Panc1 (cell line): ENCODE data around the gene PDE4B. TPM values are rescaled to one million over a fixed set of nuclear protein-coding genes. Genes with fewer than 3 reads are reported as not detected.

Experiments used
- ATAC-seq: fragments of 200-7000 bp; cut with Tn5 transposase; 2 replicates; pipeline ENCODE4 v1.9.1; 2020; ENCODE audit warnings: mild to moderate bottlenecking, moderate library complexity
- BruUV-seq: library from RNA; stranded (reverse); fragments of 400-500 nt; replicated peaks from 2 replicates; lab custom pipeline; 2021; lab: Mats Ljungman, UMichigan
- CTCF ChIA-PET: fragments of 300-600 bp; sonication (Branson Sonifier 250); formaldehyde crosslinking; loops from one replicate; lab custom pipeline; 2022; ENCODE audit warnings: antibody characterized with exemption; lab: Charles Lee
- POLR2A ChIA-PET: fragments of 300-600 bp; sonication (Branson Sonifier 250); formaldehyde crosslinking; loops from one replicate; lab custom pipeline; 2022; ENCODE audit warnings: antibody characterized with exemption; lab: Charles Lee
- DNase-seq: peaks from one replicate; pipeline ENCODE4 v3.0.0-alpha.2; 2010; ENCODE audit warnings: low read depth, low spot score
- H3K27ac ChIP-seq: 2 replicates; pipeline ENCODE4 v1.5.1; 2011; ENCODE audit warnings: mild to moderate bottlenecking, low read length, inconsistent platforms
- H3K27me3 ChIP-seq: fragments of 200-500 bp; sonication (Bioruptor generic); 2 replicates; pipeline ENCODE4 v1.6.0; 2014; ENCODE audit warnings: low read length, inconsistent platforms; ENCODE audit not compliant: control insufficient read depth, insufficient read depth
- H3K36me3 ChIP-seq: fragments of 200-500 bp; sonication (Bioruptor generic); 2 replicates; pipeline ENCODE4 v1.5.1; 2014; ENCODE audit warnings: inconsistent platforms, mild to moderate bottlenecking, low read length, moderate library complexity; ENCODE audit not compliant: control insufficient read depth, insufficient read depth
- H3K4me1 ChIP-seq: 2 replicates; pipeline ENCODE4 v1.5.1; 2011; ENCODE audit warnings: inconsistent platforms, mild to moderate bottlenecking, low read length, moderate library complexity; ENCODE audit not compliant: control insufficient read depth, insufficient read depth
- H3K4me3 ChIP-seq, 2 experiments: 2 replicates each; pipeline ENCODE4 v1.5.1; 2011 to 2012; ENCODE audit warnings: low read depth in 2 of 2, low read length in 2 of 2, mild to moderate bottlenecking in 2 of 2, inconsistent platforms in 1 of 2, moderate library complexity in 1 of 2
- H3K9me3 ChIP-seq: fragments of 200-500 bp; sonication (Bioruptor generic); 2 replicates; pipeline ENCODE4 v1.5.1; 2014; ENCODE audit warnings: low read depth, mild to moderate bottlenecking, inconsistent platforms, low read length, moderate library complexity; ENCODE audit not compliant: control insufficient read depth, insufficient read depth
- POLR2AphosphoS5 ChIP-seq: IDR thresholded peaks from 2 replicates; pipeline ENCODE4 v1.6.1; 2012; ENCODE audit warnings: mild to moderate bottlenecking, low read depth, low read length, moderate library complexity
- REST ChIP-seq, 2 experiments: IDR thresholded peaks; 2 replicates each; pipeline ENCODE4 v1.6.1; 2011 to 2012; ENCODE audit warnings: low read depth in 2 of 2, control low read depth in 1 of 2, low read length in 1 of 2, mild to moderate bottlenecking in 1 of 2, moderate library complexity in 1 of 2; ENCODE audit not compliant: insufficient read depth in 1 of 2
- SIN3A ChIP-seq: IDR thresholded peaks from 2 replicates; pipeline ENCODE4 v1.6.1; 2012; ENCODE audit warnings: low read depth, mild to moderate bottlenecking, low read length, moderate library complexity, borderline replicate concordance; ENCODE audit not compliant: insufficient read depth
- TCF7L2 ChIP-seq: IDR thresholded peaks from 2 replicates; pipeline ENCODE4 v1.6.1; 2011; ENCODE audit warnings: mild to moderate bottlenecking, low read depth, low read length, inconsistent platforms
- in situ Hi-C: cut with HindIII; loops from 2 replicates; pipeline ENCODE4 v1.10.0; 2016; ENCODE audit warnings: low sequenced_read_pairs, low pct_unique_long_range_greater_than_20kb
- intact Hi-C: fragments of 100-400 bp; cut with micrococcal nuclease; formaldehyde crosslinking; loops from one replicate; pipeline ENCODE4 v1.10.0; 2022; ENCODE audit not compliant: unreplicated experiment
- total RNA-seq: library from RNA; stranded (reverse); gene quantifications from one replicate; pipeline ENCODE4 v1.2.1, GENCODE V29; 2021; ENCODE audit not compliant: unreplicated experiment
- TF ChIP-seq, protein P1 (sequence below): fragments of 450-650 bp; IDR thresholded peaks from 2 replicates; pipeline ENCODE4 v1.5.1; 2017; ENCODE audit warnings: mild to moderate bottlenecking

PDE4B gene
- total RNA-seq, 1 experiment from 2014 or later = 0.26 TPM

- Histone ChIP-seq H3K27me3 (no peaks in the 10 kb centered on the region), H3K4me1 (no peaks in the 10 kb centered on the region; the same call in 1 of the 2 replicates), H3K4me3 (no peak overlapping the region), H3K27ac (no peak overlapping the region), H3K36me3 (no peaks in the 10 kb centered on the region), H3K9me3 (no peaks in the 10 kb centered on the region)
- POLR2A ChIA-PET = no interaction called here
- TF ChIP-seq, protein P1, sequence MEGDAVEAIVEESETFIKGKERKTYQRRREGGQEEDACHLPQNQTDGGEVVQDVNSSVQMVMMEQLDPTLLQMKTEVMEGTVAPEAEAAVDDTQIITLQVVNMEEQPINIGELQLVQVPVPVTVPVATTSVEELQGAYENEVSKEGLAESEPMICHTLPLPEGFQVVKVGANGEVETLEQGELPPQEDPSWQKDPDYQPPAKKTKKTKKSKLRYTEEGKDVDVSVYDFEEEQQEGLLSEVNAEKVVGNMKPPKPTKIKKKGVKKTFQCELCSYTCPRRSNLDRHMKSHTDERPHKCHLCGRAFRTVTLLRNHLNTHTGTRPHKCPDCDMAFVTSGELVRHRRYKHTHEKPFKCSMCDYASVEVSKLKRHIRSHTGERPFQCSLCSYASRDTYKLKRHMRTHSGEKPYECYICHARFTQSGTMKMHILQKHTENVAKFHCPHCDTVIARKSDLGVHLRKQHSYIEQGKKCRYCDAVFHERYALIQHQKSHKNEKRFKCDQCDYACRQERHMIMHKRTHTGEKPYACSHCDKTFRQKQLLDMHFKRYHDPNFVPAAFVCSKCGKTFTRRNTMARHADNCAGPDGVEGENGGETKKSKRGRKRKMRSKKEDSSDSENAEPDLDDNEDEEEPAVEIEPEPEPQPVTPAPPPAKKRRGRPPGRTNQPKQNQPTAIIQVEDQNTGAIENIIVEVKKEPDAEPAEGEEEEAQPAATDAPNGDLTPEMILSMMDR = no peak
- TF ChIP-seq REST (IDR thresholded peaks at IDR 0.05; ENCODE audit: insufficient read depth in 1 of 2, low read depth in 2 of 2, low read length in 1 of 2) (no peak), POLR2AphosphoS5 (no peak), SIN3A (no peak), TCF7L2 (no peak)
- intact Hi-C loops = no loop called here
- CTCF ChIA-PET = no interaction called here
- in situ Hi-C loops = no loop called here
- ATAC-seq (no peak), DNase-seq (no peak)
- no TSS peak for BruUV-seq
Measured at GRCh38 chr1:66317248-66317515, 524.5 kb downstream of the PDE4B start.

GRCh38 chr1:66320231-66320630 lies 527.5 kb downstream of the PDE4B start:
- Histone ChIP-seq H3K4me1 (no peaks in the 10 kb centered on the region), H3K27ac (no peak overlapping the region)
- in situ Hi-C loops = no loop called here

More at GRCh38 chr1:66320231-66320630, 527.5 kb downstream of the PDE4B start:
- ATAC-seq = no peak
- no TSS peak for BruUV-seq
- H3K36me3 ChIP-seq = no peaks in the 10 kb centered on the region
- no peaks in the 10 kb centered on the region for H3K9me3 ChIP-seq
- intact Hi-C loops = no loop called here
- TF ChIP-seq TCF7L2 (no peak), POLR2AphosphoS5 (no peak), SIN3A (no peak), REST (IDR thresholded peaks at IDR 0.05; ENCODE audit: insufficient read depth in 1 of 2, low read depth in 2 of 2, low read length in 1 of 2) (no peak)
- TF ChIP-seq, protein P1 = no peak
- ChIA-PET POLR2A (no interaction called here), CTCF (no interaction called here)
- no peak overlapping the region for H3K4me3 ChIP-seq
- DNase-seq = no peak
- H3K27me3 ChIP-seq = no peaks in the 10 kb centered on the region
